Activated naive CD4-positive, alpha-beta T cell treated with anti-CD3 and anti-CD28 coated beads, Interleukin-2, amount 50 U/mL, for 72 hours (primary cell): ENCODE data around the gene TMPRSS9. TPM values are rescaled to one million over a fixed set of nuclear protein-coding genes. Genes with fewer than 3 reads are reported as not detected.
"Not testable (repeated sequence)": the region's sequence is repeated elsewhere in the genome, so short reads cannot be mapped to it uniquely, and the experiment has no call there.

Experiments
- ATAC-seq, 2 donors: fragments of 150-1000 bp; cut with Tn5 transposase; 2 replicates each; pipeline ENCODE4 v1.10.0; 2021; ENCODE audit warnings: mild to moderate bottlenecking in 2 of 2, moderate library complexity in 2 of 2
- DNase-seq, 2 donors: peaks; one replicate each; pipeline ENCODE4 v3.0.0; 2021 to 2022; ENCODE audit warnings: low spot score in 2 of 2
- H3K27ac Mint-ChIP-seq, 2 donors: one replicate each; pipeline ENCODE4 v1.8.0; 2022; ENCODE audit warnings: mild to moderate bottlenecking in 2 of 2, mixed read lengths in 2 of 2
- H3K36me3 Mint-ChIP-seq, 2 donors: one replicate each; pipeline ENCODE4 v1.8.0; 2022; ENCODE audit warnings: mixed read lengths in 2 of 2
- H3K9me3 Mint-ChIP-seq, 2 donors: one replicate each; pipeline ENCODE4 v1.8.0; 2022; ENCODE audit warnings: mixed read lengths in 2 of 2
- total RNA-seq, 2 donors: library from RNA; stranded (reverse); gene quantifications; one replicate each; pipeline ENCODE4 v1.2.3, GENCODE V29; 2022

The TMPRSS9 gene
- total RNA-seq, 2 donors from 2014 or later: not detected

DNA sequence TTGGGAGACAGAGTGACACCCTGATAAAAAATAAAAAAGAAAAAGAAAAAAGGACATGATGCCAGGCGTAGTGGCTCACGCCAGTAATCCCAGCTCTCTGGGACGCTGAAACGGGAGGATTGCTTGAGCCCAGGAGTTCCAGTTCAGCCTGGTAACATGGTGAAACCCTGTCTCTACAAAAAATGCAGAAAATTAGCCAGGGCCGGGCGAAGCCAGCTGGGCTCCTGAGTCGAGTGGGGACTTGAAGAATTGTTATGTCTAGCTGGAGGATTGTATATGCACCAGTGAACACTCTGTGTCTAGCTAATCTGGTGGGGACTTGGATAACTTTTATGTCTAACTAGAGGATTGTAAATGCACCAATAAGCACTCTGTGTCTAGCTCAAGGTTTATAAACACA is 32.3 kb downstream of the TMPRSS9 start:
- H3K27ac Mint-ChIP-seq: no peak overlapping the region
- no peaks in the 10 kb centered on the region for H3K36me3 Mint-ChIP-seq
- ATAC-seq: no peak
- DNase-seq: no peak
- no peaks in the 10 kb centered on the region for H3K9me3 Mint-ChIP-seq

DNA sequence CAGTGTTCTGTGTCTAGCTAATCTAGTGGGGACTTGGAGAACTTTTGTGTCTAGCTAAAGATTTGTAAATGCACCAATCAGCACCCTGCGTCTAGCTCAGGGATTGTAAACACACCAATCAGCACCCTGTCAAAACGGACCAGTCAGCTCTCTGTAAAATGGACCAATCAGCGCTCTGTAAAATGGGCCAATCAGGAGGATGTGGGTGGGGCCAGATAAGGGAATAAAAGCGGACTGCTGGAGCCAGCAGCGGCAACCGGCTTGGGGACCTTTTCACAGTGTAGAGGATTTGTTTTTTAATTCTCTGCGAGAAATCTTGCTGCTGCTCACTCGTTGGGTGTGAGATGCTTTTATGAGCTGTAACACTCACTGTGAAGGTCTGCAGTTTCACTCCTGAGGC is 32.8 kb downstream of the TMPRSS9 start:
- not testable (repeated sequence) for H3K9me3 Mint-ChIP-seq, DNase-seq, H3K27ac Mint-ChIP-seq, ATAC-seq, H3K36me3 Mint-ChIP-seq

DNA sequence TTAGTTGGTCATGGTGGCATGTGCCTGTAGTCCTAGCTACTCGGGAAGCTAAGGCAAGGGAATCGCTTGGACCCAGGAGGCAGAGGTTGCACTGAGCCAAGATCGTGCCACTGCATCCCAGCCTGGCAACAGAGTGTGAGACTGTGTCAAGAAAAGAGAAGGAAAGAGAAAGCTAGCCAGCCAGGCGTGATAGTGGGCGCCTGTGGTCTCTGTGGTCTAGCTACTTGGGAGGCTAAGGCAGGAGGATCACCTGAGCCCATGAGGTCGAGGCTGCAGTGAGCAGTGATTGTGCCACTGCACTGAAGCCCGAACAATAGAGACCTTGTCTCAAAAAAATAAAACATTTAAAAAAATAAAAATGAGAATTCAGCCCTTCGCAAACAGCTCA is 34.0 kb downstream of the TMPRSS9 start:
- Mint-ChIP-seq H3K36me3 (no peaks in the 10 kb centered on the region), H3K9me3 (no peaks in the 10 kb centered on the region), H3K27ac (no peak overlapping the region)
- DNase-seq: no peak
- ATAC-seq: no peak

DNA sequence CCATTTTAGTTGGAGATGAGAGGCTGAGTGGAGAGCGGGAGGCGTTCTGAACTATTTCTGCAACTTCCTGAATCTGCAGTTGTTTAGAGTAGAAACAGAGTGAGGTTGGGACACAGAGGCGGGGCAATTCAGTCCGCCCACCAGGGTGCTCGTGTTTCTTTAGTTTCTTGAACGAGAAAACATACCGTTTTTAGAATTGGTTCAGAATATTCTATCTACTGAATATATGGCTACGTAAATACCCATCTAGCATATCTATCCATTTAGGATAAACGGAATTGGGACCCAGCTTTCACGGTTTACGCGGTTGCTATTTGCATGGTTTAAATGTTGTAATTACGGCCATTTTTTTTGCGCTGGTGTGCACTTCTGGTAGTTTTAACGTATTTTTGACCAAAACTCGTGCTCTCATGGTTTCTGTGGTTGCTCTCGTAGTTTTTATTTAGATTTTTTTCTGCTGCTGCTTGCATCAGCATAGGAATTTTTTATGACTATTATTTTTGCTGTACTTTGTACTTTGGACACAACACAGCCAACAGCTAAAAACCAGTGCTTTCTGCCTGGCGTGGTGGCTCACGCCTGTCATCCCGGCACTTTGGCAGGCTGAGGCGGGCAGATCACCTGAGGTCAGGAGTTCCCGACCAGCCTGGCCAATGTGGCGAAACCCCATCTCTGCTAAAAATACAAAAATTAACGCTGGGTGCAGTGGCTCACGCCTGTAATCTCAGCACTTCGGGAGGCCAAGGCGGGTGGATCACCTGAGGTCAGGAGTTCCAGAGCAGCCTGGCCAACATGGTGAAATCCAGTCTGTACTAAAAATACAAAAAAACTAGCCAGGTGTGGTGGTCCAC is 34.6 kb downstream of the TMPRSS9 start:
- no peak for DNase-seq
- no peak overlapping the region for H3K27ac Mint-ChIP-seq
- H3K9me3 Mint-ChIP-seq: no peaks in the 10 kb centered on the region
- H3K36me3 Mint-ChIP-seq: no peaks in the 10 kb centered on the region
- no peak for ATAC-seq

DNA sequence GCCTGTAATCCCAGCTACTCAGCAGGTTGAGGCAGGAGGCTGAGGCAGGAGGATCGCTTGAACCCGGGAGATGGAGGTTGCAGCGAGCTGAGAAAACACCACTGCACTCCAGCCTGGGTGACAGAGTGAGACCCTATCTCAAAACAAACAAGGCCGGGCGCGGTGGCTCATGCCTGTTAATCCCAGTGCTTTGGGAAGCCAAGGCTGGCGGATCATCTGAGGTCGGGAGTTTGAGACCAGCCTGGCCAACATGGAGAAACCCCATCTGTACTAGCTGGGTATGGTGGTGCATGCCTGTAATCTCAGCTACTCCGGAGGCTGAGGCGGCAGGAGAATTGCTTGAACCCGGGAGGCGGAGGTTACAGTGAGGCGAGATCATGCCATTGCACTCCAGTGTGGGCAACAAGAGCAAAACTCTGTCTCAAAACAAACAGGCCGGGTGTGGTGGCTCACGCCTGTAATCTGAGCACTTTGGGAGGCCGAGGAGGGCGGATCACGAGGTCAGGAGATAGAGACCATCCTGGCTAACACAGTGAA is 35.3 kb downstream of the TMPRSS9 start:
- H3K27ac Mint-ChIP-seq, ATAC-seq, H3K9me3 Mint-ChIP-seq, DNase-seq, H3K36me3 Mint-ChIP-seq: not testable (repeated sequence)

DNA sequence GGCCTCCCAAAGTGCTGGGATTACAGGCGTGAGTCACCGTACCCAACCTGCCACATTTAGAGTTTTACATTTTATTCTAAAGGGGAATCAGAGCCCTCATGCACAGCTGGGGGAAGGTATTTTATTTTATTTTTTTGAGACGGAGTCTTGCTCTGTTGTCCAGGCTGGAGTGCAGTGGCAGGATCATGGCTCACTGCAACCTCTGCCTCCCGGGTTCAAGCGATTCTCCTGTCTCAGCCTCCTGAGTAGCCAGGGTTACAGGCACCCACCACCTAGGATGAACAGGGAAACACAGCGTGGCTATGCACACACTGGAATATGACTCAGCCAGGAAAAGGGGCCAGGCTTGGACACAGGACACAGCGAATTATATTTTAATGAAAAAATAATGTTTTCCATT is 37.1 kb downstream of the TMPRSS9 start:
- not testable (repeated sequence) for H3K36me3 Mint-ChIP-seq, H3K9me3 Mint-ChIP-seq, DNase-seq, ATAC-seq, H3K27ac Mint-ChIP-seq

DNA sequence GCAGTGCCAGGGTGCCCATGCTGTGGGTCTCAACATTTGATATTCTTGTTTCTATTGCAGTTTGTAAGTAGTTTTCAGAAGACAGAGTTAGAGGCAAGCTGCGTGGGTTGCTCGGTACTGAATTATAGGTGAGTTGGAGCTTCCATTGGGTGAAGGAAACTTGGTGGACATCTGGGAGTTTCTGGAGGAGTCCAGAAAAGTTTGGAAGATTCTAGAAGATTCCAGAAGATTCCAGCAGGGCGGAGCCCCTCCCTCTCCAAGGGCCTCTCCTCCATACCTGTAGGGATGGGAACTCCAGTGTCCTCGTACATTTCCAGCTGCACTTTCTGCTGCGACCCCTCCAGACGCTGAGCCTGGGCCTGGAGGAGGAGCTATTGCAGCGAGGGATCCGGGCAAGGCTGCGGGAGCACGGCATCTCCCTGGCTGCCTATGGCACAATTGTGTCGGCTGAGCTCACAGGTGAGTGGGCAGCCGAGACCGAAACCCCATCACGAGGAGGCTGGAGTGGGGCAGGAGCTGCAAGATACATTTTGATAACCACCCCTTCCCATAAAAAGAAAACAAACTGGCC is 38.8 kb downstream of the TMPRSS9 start:
- no peak overlapping the region for H3K27ac Mint-ChIP-seq
- ATAC-seq (no peak), DNase-seq (no peak)
- H3K36me3 Mint-ChIP-seq: no peaks in the 10 kb centered on the region
- H3K9me3 Mint-ChIP-seq: no peaks in the 10 kb centered on the region

DNA sequence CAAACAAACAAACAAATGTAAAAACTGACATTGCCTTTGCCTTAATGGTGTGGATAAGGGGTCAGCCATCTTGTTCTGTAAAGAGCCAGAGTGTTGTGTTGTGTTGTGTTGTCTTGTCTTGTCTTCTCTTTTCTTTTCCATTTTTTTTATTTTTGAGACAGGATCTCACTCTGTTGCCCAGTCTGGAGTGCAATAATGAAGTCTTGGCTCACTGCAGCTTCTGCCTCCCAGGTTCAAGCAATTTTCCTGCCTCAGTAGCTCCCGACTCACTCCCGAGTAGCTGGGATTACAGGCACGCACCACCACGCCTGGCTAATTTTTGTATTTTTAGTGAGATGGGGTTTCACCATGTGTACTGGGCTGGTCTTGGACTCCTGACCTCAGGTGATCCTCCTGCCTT is 39.5 kb downstream of the TMPRSS9 start:
- DNase-seq (no peak), ATAC-seq (no peak)
- H3K9me3 Mint-ChIP-seq: no peaks in the 10 kb centered on the region
- no peaks in the 10 kb centered on the region for H3K36me3 Mint-ChIP-seq
- no peak overlapping the region for H3K27ac Mint-ChIP-seq

DNA sequence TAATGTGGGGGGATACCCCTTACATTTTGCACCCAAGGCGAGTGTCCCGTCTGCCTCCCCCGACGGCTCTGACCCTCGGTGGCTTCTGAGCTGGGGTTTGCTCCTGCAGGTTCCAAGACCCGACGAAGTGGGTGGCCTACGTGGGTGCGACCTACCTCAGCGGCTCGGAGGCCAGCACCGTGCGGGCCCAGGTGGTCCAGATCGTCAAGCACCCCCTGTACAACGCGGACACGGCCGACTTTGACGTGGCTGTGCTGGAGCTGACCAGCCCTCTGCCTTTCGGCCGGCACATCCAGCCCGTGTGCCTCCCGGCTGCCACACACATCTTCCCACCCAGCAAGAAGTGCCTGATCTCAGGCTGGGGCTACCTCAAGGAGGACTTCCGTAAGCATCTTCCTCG is 48.2 kb downstream of the TMPRSS9 start:
- Mint-ChIP-seq H3K27ac (no peak overlapping the region), H3K36me3 (no peaks in the 10 kb centered on the region), H3K9me3 (peaks cover 0 to 4% of the 10 kb centered on the region in 2 donors)
- DNase-seq: no peak
- ATAC-seq: no peak

DNA sequence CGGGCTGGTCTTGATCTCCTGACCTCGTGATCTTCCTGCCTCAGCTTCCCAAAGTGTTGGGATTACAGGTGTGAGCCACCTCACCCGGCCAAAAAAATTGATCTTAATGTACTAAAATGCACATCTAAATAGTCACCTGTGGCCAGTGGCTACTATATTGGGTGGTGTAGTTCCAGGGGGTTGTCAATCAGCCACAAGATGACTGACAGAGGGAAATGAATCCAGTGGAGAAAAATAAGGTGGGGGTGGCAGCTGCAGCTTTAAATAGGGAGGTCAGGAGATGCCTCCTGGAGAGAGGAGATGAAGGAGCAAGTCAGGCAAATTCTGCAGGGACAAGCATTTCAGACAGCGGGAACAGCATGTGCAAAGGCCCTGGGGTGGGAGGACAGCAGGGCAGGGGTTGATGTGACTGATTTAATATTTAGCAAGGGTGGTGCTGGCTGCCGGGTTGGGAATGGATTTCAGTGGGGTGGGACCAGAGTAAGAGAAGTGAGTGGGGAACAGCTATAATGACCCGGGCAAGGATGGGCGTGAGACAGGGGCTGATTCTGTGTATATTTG is 49.4 kb downstream of the TMPRSS9 start:
- Mint-ChIP-seq H3K36me3 (no peaks in the 10 kb centered on the region), H3K9me3 (peaks cover 0 to 4% of the 10 kb centered on the region in 2 donors), H3K27ac (peak overlapping the region; percentile 64 to 85)
- ATAC-seq (no peak), DNase-seq (no peak)

DNA sequence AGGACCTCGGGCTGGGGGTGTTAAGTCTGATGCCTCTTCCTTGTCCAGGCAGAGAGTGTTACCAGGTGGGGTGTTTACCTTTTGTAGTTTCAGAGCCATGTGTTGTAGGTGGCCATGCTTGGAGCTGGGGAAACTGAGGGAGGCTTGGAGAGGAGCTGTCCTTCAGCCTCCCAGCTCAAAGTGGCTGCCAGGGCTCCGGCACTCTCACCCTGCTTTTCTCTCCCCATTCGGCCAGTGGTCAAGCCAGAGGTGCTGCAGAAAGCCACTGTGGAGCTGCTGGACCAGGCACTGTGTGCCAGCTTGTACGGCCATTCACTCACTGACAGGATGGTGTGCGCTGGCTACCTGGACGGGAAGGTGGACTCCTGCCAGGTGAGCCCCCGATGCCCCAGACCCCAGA is 50.0 kb downstream of the TMPRSS9 start:
- no peaks in the 10 kb centered on the region for H3K36me3 Mint-ChIP-seq
- no peak overlapping the region for H3K27ac Mint-ChIP-seq
- peaks cover 0 to 4% of the 10 kb centered on the region in 2 donors for H3K9me3 Mint-ChIP-seq
- no peak for ATAC-seq
- DNase-seq: no peak

DNA sequence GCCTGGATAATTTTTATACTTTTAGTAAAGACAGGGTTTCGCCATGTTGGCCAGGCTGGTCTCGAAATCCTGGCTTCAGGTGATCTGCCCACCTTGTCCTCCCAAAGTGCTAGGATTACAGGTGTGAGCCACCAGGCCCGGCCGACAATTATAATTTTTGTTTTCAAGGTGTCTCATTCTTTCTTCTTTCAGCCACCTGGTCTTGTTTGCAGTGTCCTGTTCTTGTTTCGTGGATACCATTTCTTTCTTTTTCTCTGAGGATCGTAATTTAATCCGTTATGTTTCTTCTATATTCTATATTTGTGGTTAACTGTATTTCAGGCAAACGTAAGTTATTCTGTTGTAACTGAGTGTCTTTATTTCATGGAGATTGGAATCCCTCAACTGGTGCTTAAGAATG is 51.6 kb downstream of the TMPRSS9 start:
- Mint-ChIP-seq H3K36me3 (no peaks in the 10 kb centered on the region), H3K9me3 (peaks cover 0 to 4% of the 10 kb centered on the region in 2 donors), H3K27ac (no peak overlapping the region)
- DNase-seq (no peak), ATAC-seq (no peak)

DNA sequence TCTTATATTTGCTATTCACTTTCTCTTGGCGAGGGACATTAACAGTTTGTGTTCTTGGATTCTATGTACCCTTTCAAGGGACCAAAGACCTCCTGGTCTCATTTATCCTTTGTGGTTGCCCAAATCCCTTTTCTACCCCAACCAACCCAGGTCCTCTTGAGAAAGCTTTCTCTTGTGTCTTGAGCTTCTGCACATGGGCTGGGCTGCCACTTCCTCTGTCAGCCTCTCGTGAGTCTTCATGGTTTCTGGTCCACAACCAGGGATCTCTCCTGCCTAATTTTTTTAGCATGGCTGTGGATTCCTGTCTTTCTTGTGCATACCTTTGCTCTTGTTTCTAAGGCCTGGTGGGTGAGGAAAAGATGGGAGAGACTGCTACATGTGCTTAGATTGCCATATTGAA is 52.4 kb downstream of the TMPRSS9 start:
- no peak for DNase-seq
- ATAC-seq: no peak
- Mint-ChIP-seq H3K9me3 (peaks cover 0 to 4% of the 10 kb centered on the region in 2 donors), H3K27ac (no peak overlapping the region), H3K36me3 (no peaks in the 10 kb centered on the region)

DNA sequence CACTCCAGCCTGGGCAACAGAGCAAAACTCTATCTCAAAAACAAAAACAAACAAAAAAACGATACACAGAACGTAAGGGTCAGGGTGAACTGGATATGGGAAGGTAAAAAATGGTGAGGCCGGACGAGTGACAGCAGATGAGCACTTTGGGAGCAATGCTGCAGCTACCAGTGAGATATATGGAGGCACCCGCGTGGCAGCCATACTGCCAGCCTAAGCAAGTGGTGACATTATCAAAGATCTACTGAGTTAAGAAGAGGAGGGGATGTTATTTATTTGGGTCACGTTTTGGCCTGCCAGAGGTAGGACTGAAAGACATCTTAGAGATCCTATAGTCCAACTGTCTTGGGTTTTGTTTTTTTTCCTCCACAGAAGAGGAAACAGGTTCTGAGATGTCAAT is 53.1 kb downstream of the TMPRSS9 start:
- Mint-ChIP-seq H3K27ac (no peak overlapping the region), H3K36me3 (no peaks in the 10 kb centered on the region), H3K9me3 (peaks cover 0 to 4% of the 10 kb centered on the region in 2 donors)
- ATAC-seq (no peak), DNase-seq (no peak)

DNA sequence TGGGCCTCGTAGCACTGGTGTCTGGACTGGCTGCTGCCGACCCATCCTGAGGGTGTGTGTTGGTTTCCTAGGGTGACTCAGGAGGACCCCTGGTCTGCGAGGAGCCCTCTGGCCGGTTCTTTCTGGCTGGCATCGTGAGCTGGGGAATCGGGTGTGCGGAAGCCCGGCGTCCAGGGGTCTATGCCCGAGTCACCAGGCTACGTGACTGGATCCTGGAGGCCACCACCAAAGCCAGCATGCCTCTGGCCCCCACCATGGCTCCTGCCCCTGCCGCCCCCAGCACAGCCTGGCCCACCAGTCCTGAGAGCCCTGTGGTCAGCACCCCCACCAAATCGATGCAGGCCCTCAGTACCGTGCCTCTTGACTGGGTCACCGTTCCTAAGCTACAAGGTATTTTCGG is 53.6 kb downstream of the TMPRSS9 start:
- DNase-seq (no peak), ATAC-seq (no peak)
- Mint-ChIP-seq H3K27ac (no peak overlapping the region), H3K36me3 (no peaks in the 10 kb centered on the region), H3K9me3 (peaks cover 0 to 4% of the 10 kb centered on the region in 2 donors)

DNA sequence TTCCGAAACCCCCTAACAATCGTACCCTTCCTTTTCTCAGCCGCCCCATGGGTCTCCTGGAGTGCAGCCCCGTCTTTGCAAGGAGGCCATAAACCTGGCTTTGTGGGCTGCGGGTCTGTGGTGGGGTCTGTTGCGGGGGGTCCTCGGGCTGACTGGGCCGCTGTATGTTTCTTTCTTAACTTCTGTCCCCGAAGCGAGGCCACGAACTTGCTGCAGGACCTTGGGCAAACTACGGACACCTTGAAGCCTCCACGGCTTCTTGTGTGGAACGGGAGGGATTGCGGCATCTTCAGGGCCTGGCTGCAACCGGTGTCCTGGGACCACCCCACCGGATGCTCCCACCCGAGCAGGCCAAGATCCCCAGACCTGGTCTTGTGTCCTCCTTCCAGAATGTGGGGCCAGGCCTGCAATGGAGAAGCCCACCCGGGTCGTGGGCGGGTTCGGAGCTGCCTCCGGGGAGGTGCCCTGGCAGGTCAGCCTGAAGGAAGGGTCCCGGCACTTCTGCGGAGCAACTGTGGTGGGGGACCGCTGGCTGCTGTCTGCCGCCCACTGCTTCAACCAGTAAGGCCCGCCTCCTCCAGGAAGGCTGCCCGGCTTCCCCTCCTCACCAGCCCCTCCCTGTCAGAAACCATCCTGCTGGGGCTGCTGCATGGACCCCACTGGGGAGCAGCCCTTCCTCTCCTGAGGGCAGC is 55.4 kb downstream of the TMPRSS9 start:
- DNase-seq (no peak), ATAC-seq (peak in 1 of 2 donors; percentile 13)
- Mint-ChIP-seq H3K36me3 (no peaks in the 10 kb centered on the region), H3K9me3 (no peaks in the 10 kb centered on the region), H3K27ac (no peak overlapping the region)

DNA sequence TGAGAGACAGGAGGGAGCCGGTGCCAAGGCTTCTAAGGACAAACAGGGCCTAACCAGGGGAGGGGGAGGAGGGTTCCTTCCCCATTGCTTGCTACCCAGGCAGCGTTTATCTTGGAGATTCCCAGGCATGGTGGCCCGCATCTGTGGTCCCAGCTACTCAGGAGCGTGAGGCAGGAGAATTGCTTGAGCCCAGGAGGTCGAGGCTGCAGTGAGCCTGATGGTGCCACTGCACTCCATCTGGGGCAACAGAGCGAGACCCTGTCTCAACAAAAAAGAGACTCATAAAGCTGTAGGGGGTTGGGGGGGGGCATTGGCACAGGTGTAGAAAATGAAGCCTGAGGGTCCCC is 55.9 kb downstream of the TMPRSS9 start:
- DNase-seq: no peak
- ATAC-seq: no peak
- Mint-ChIP-seq H3K36me3 (no peaks in the 10 kb centered on the region), H3K27ac (no peak overlapping the region), H3K9me3 (no peaks in the 10 kb centered on the region)
